Neural cell (in vitro differentiated cells): ENCODE data around the gene TRIM14.

Experiments
- CTCF ChIP-seq: fragments of 450-650 bp; IDR thresholded peaks from 2 replicates; pipeline ENCODE4 v1.5.1; 2014; ENCODE audit warnings: antibody characterized with exemption, mild to moderate bottlenecking, moderate library complexity; ENCODE audit not compliant: poor library complexity, severe bottlenecking
- EZH2 ChIP-seq: fragments of 200-600, 300-800 bp; shearing (Covaris generic), sonication (generic); IDR thresholded peaks from 2 replicates; pipeline ENCODE4 v1.6.1; 2014; ENCODE audit warnings: antibody characterized with exemption, low read length, borderline replicate concordance, mild to moderate bottlenecking; ENCODE audit not compliant: insufficient read depth, poor library complexity, severe bottlenecking
- POLR2AphosphoS5 ChIP-seq: IDR thresholded peaks from 2 replicates; pipeline ENCODE4 v1.6.1; 2012
- TAF1 ChIP-seq: IDR thresholded peaks from 2 replicates; pipeline ENCODE4 v1.6.1; 2012; ENCODE audit warnings: low read depth

DNA sequence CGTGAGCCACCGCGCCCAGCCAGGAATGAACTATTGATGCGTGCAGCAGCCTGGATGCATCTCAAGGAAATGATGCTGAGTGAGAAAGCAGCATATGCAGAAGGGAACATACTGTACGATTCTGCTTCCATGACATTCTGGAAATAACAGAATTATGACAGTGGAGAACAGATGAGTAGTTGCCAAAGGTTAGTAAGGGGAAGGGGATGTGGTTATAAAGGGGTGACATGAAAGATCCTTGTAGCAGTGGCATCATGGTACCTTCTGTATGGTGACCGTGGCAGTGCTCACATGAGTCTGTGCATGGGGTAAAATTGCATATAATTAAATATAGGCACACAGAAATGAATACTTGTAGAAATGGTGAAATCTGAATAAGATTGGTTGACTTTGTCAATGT is 49.5 kb downstream of the TRIM14 start:
- no peak for TF ChIP-seq CTCF
- no peak for TF ChIP-seq EZH2
- no peak for TF ChIP-seq TAF1
- no peak for TF ChIP-seq POLR2AphosphoS5
